Erythroblast (primary cell): ENCODE results near the gene LARGE1.

Source experiments
- GATA1 ChIP-seq: IDR thresholded peaks from 2 replicates; pipeline ENCODE4 v1.6.1; 2011; ENCODE audit warnings: low read depth, mild to moderate bottlenecking, control low read depth, low read length, moderate library complexity
- POLR2A ChIP-seq: IDR thresholded peaks from 2 replicates; pipeline ENCODE4 v1.6.1; 2011; ENCODE audit warnings: mild to moderate bottlenecking, low read length

DNA sequence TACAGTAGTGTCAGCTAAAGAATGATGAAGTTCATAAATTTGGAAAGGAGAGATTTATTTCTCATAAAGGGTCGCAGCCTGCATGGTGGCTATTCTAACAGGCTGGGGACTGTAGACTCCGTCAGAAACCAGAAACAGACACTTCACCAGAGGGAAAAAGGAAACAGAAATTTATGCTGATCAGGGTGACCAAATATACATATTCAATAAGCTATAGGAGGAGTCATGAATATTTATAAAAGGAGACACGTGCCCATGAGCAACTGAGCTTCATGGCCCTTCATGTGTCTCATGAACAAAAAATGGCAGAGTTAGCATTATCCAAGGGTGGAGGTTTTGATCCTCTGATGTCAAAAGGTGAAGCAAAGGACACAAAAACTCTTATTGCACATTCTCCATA, 392.1 kb downstream of the LARGE1 start:
- TF ChIP-seq POLR2A: no peak
- no peak for TF ChIP-seq GATA1
